Upper lobe of right lung (tissue), 1 donor: ENCODE results near the gene TEK. TPM values are rescaled to one million over a fixed set of nuclear protein-coding genes. Genes with fewer than 3 reads are reported as not detected.

Source experiments
- ATAC-seq: fragments of 200-7000 bp; cut with Tn5 transposase; one replicate; pipeline ENCODE4 v1.9.1; 2020; ENCODE audit warnings: mild to moderate bottlenecking, moderate library complexity
- DNase-seq: peaks from one replicate; pipeline ENCODE4 v3.0.0-alpha.2; 2020
- H3K27ac ChIP-seq: fragments of 200-600 bp; one replicate; pipeline ENCODE4 v1.8.0; 2022
- H3K27me3 ChIP-seq: fragments of 200-600 bp; one replicate; pipeline ENCODE4 v1.8.0; 2022; ENCODE audit warnings: mild to moderate bottlenecking
- H3K36me3 ChIP-seq: fragments of 200-600 bp; one replicate; pipeline ENCODE4 v1.8.0; 2022
- H3K4me1 ChIP-seq: fragments of 200-600 bp; one replicate; pipeline ENCODE4 v1.8.0; 2022
- H3K4me3 ChIP-seq: fragments of 200-600 bp; one replicate; pipeline ENCODE4 v1.8.0; 2022; ENCODE audit warnings: mild to moderate bottlenecking
- H3K9me3 ChIP-seq: fragments of 200-600 bp; one replicate; pipeline ENCODE4 v1.8.0; 2022
- intact Hi-C: fragments of 100-400 bp; cut with DNase I; formaldehyde crosslinking; loops from one replicate; pipeline ENCODE4 v1.11.0; 2022
- total RNA-seq: library from RNA; stranded (reverse); fragmentation: NEBNext Ultra II Directional; extraction: Animal tissue kit (Norgen Biotek cat#: 25700); gene quantifications from one replicate; pipeline ENCODE4 v1.2.1, GENCODE V29; 2021
- TF ChIP-seq, protein P1 (sequence below): fragments of 200-600 bp; IDR thresholded peaks from one replicate; pipeline ENCODE4 v1.8.0; 2022; ENCODE audit warnings: antibody characterized with exemption
- donor health status: DM: no; HTN: yes; CAD: no; lungs with severe emphysema.

Gene TEK
- total RNA-seq, 1 donor from 2014 or later = 65.6 TPM

- intact Hi-C loops = no loop called here
- DNase-seq (no peak), ATAC-seq (no peak)
- TF ChIP-seq, protein P1, sequence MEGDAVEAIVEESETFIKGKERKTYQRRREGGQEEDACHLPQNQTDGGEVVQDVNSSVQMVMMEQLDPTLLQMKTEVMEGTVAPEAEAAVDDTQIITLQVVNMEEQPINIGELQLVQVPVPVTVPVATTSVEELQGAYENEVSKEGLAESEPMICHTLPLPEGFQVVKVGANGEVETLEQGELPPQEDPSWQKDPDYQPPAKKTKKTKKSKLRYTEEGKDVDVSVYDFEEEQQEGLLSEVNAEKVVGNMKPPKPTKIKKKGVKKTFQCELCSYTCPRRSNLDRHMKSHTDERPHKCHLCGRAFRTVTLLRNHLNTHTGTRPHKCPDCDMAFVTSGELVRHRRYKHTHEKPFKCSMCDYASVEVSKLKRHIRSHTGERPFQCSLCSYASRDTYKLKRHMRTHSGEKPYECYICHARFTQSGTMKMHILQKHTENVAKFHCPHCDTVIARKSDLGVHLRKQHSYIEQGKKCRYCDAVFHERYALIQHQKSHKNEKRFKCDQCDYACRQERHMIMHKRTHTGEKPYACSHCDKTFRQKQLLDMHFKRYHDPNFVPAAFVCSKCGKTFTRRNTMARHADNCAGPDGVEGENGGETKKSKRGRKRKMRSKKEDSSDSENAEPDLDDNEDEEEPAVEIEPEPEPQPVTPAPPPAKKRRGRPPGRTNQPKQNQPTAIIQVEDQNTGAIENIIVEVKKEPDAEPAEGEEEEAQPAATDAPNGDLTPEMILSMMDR = no peak
- H3K36me3 ChIP-seq = no peaks in the 10 kb centered on the region
- no peak overlapping the region for H3K4me3 ChIP-seq
- H3K4me1 ChIP-seq = no peaks in the 10 kb centered on the region
- H3K9me3 ChIP-seq = no peaks in the 10 kb centered on the region
- no peak overlapping the region for H3K27ac ChIP-seq
- H3K27me3 ChIP-seq = no peaks in the 10 kb centered on the region
Measured at GRCh38 chr9:27165670-27166069, 56.6 kb downstream of the TEK start.

- Histone ChIP-seq H3K36me3 (no peaks in the 10 kb centered on the region), H3K9me3 (no peaks in the 10 kb centered on the region), H3K27ac (no peak overlapping the region), H3K27me3 (no peaks in the 10 kb centered on the region), H3K4me1 (no peaks in the 10 kb centered on the region), H3K4me3 (no peak overlapping the region)
- TF ChIP-seq, protein P1 = no peak
- no peak for DNase-seq
- intact Hi-C loops = no loop called here
- no peak for ATAC-seq
Measured at GRCh38 chr9:27168496-27168895, 59.5 kb downstream of the TEK start.

DNA sequence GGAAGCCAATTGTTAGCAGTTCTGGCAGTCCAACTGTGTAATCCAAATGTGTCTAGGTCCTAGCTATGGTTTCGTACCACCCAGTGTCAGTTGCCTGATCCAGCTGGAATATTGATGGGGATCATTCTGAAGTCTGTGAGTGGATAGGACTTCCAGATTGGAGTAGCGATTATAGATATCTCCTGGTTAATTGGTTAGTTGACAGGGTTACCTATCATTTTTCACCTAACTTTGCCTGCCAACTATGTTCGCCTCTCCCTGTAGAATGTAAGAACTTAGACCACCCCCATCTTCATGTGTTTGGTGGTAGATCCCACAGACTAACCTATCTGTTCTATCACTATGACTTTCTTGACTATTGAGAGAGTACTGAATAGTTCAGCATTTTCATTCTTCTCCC is 59.9 kb downstream of the TEK start:
- no peak for ATAC-seq
- Histone ChIP-seq H3K36me3 (no peaks in the 10 kb centered on the region), H3K4me3 (no peak overlapping the region), H3K4me1 (no peaks in the 10 kb centered on the region), H3K27ac (no peak overlapping the region), H3K27me3 (no peaks in the 10 kb centered on the region), H3K9me3 (no peaks in the 10 kb centered on the region)
- TF ChIP-seq, protein P1 = no peak
- DNase-seq = no peak
- intact Hi-C loops = no loop called here

GRCh38 chr9:27176971-27177370 is 67.9 kb downstream of the TEK start:
- Histone ChIP-seq H3K4me1 (no peaks in the 10 kb centered on the region), H3K27ac (no peak overlapping the region), H3K9me3 (no peaks in the 10 kb centered on the region), H3K36me3 (no peaks in the 10 kb centered on the region), H3K4me3 (no peak overlapping the region), H3K27me3 (no peaks in the 10 kb centered on the region)
- no peak for DNase-seq
- TF ChIP-seq, protein P1 = no peak
- no peak for ATAC-seq
- intact Hi-C loops = no loop called here

DNA sequence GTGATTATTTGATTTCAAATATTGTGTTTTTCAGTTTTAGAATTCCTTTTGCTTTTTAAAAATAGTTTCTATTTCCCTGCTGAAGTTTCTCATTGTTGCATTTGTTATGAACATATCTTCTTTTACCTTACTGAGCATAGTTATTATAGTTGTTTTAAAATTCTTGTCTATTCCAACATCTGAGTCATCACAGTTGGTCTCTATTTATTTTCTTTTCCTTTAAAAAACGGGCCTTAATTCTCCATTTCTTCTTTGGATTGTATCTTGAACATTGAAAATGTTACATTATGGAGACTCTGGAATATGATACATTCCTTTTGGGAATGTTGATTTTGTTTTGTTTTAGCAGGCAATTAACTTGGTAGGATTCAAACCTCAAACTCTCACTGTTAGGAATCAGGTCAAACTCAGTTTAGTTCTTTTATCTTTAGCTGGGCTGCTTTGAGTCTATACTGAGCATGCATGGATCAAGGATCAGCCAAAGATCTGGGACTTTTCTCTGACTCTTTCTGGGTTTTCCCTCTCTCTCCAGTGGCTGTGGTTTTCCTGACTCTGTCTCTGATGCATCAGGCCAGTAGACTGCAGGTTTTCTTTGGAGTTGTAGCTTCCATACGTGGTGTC is 70.3 kb downstream of the TEK start:
- Histone ChIP-seq H3K27me3 (no peaks in the 10 kb centered on the region), H3K4me3 (no peak overlapping the region), H3K9me3 (no peaks in the 10 kb centered on the region), H3K36me3 (no peaks in the 10 kb centered on the region), H3K27ac (no peak overlapping the region), H3K4me1 (no peaks in the 10 kb centered on the region)
- intact Hi-C loops = no loop called here
- TF ChIP-seq, protein P1 = no peak
- ATAC-seq (no peak), DNase-seq (no peak)

DNA sequence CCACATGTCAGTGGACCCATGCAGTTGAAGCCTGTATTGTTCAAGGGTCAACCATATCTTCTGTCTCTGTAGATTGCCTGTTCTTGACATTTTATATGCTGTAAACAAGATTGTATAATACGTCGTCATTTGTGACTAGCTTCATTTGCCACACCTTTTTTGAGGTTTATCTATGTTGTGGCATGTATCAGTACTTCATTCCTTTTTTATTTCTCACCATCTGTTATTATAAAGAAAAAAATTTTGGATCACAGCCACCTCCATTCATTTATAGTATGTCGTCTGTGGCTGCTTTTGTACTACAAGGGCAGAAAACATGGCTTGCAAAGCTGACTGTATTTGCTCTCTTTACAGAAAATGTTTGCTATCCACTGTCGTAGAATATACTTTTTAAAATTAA is 72.4 kb downstream of the TEK start:
- Histone ChIP-seq H3K4me3 (no peak overlapping the region), H3K27me3 (no peaks in the 10 kb centered on the region), H3K4me1 (peaks cover 10% of the 10 kb centered on the region), H3K9me3 (no peaks in the 10 kb centered on the region), H3K36me3 (no peaks in the 10 kb centered on the region), H3K27ac (no peak overlapping the region)
- TF ChIP-seq, protein P1 = no peak
- no peak for ATAC-seq
- no peak for DNase-seq
- intact Hi-C loops = no loop called here
